HepG2 (cell line): Measurements from ENCODE around the gene SOX8. TPM values are rescaled to one million over a fixed set of nuclear protein-coding genes. Genes with fewer than 3 reads are reported as not detected.
"Not testable (repeated sequence)": the region's sequence is repeated elsewhere in the genome, so short reads cannot be mapped to it uniquely, and the experiment has no call there.

Experiments
- ATAC-seq: fragments of 200-7000 bp; cut with Tn5 transposase; 3 replicates; pipeline ENCODE4 v1.9.1; 2020; ENCODE audit warnings: mild to moderate bottlenecking, moderate library complexity
- BruUV-seq: library from RNA; stranded (reverse); fragments of 400-500 nt; replicated peaks from 2 replicates; lab custom pipeline; 2021; lab: Mats Ljungman, UMichigan
- CTCF ChIA-PET: fragments of 300-600 bp; formaldehyde crosslinking; extraction: SDS; loops from one replicate; lab custom pipeline; 2021; ENCODE audit warnings: low total read pairs, inconsistent platforms, low intra/inter-chr PET ratio; lab: Yijun Ruan, JAX
- POLR2A ChIA-PET: fragments of 350-600 bp; sonication (Branson Sonifier 250); formaldehyde crosslinking; loops from one replicate; lab custom pipeline; 2020; ENCODE audit warnings: antibody characterized with exemption, inconsistent platforms; lab: Yijun Ruan, JAX
- DNase-seq: peaks from one replicate; pipeline ENCODE4 v3.0.0-alpha.2; 2015; ENCODE audit warnings: low spot score
- FAIRE-seq: peaks from 3 replicates; lab custom pipeline; 2011; peaks lifted over from hg19 to GRCh38; lab: Jason Lieb, UNC
- H2AFZ ChIP-seq: one replicate; pipeline ENCODE4 v1.6.1; 2011; ENCODE audit warnings: low read length, inconsistent platforms
- H3K27ac ChIP-seq: fragments of 300-600 bp; 3 replicates; pipeline ENCODE4 v1.8.0; 2011; ENCODE audit warnings: mixed run types, mild to moderate bottlenecking, mixed read lengths, low read length, inconsistent platforms; ENCODE audit not compliant: insufficient read depth; ENCODE audit errors: extremely low read length
- H3K27me3 ChIP-seq, 2 experiments: fragments of 200-600 bp in 1 of 2; 2 replicates in 1 of 2; 3 replicates in 1 of 2; pipeline versions ENCODE4 v1.6.0 to v1.8.0; 2011; ENCODE audit warnings: low read length in 2 of 2, mild to moderate bottlenecking in 2 of 2, moderate library complexity in 2 of 2, inconsistent platforms in 1 of 2; ENCODE audit not compliant: insufficient read depth in 2 of 2, control insufficient read depth in 1 of 2
- H3K36me3 ChIP-seq, 2 experiments: fragments of 200-600 bp in 1 of 2; replicated peaks in 1 of 2; 2 replicates in 1 of 2; 3 replicates in 1 of 2; pipeline versions ENCODE4 v1.5.1 to v1.8.0; 2011; ENCODE audit warnings: low read length in 2 of 2, inconsistent platforms in 1 of 2; ENCODE audit not compliant: insufficient read depth in 2 of 2, control insufficient read depth in 1 of 2
- H3K4me1 ChIP-seq: 2 replicates; pipeline ENCODE4 v1.5.1; 2012; ENCODE audit warnings: low read length, inconsistent platforms; ENCODE audit not compliant: insufficient read depth
- H3K4me2 ChIP-seq: 2 replicates; pipeline ENCODE4 v1.6.0; 2011; ENCODE audit warnings: low read depth, low read length, inconsistent platforms
- H3K4me3 ChIP-seq, 3 experiments: fragments of 200-600 bp in 1 of 3; sonication (generic), shearing (Covaris generic) in 1 of 3; replicated peaks in 1 of 3; 2 replicates each; pipeline ENCODE4 v1.5.1; 2011 to 2016; ENCODE audit warnings: low read length in 3 of 3, inconsistent platforms in 2 of 3, low read depth in 2 of 3, mild to moderate bottlenecking in 2 of 3, control low read depth in 1 of 3, mixed read lengths in 1 of 3; ENCODE audit not compliant: insufficient read depth in 1 of 3
- H3K79me2 ChIP-seq: one replicate; pipeline ENCODE4 v1.6.1; 2011; ENCODE audit warnings: low read length, inconsistent platforms; ENCODE audit not compliant: insufficient read depth
- H3K9ac ChIP-seq: 2 replicates; pipeline ENCODE4 v1.6.0; 2011; ENCODE audit warnings: mild to moderate bottlenecking, low read depth, low read length, inconsistent platforms; ENCODE audit not compliant: insufficient read depth
- H3K9me3 ChIP-seq: 2 replicates; pipeline ENCODE4 v1.5.1; 2012; ENCODE audit warnings: mild to moderate bottlenecking, low read length
- H4K20me1 ChIP-seq: 2 replicates; pipeline ENCODE4 v1.6.0; 2011; ENCODE audit warnings: inconsistent platforms, mild to moderate bottlenecking, low read length, moderate library complexity; ENCODE audit not compliant: insufficient read depth
- EZH2 ChIP-seq: conservative IDR thresholded peaks from 2 replicates; pipeline ENCODE4 v1.6.1; 2012; ENCODE audit warnings: mild to moderate bottlenecking, low read depth, low read length, moderate library complexity
- GPN1 ChIP-seq: sonication (generic); formaldehyde crosslinking; IDR thresholded peaks from 2 replicates; pipeline ENCODE4 v1.5.1; 2020; ENCODE audit warnings: missing genetic modification reagents, borderline replicate concordance
- HES4 ChIP-seq: sonication (generic); formaldehyde crosslinking; IDR thresholded peaks from 2 replicates; pipeline ENCODE4 v1.9.0; 2021; ENCODE audit warnings: mild to moderate bottlenecking, missing genetic modification reagents, borderline replicate concordance
- MEIS2 ChIP-seq: sonication (generic); formaldehyde crosslinking; IDR thresholded peaks from 2 replicates; pipeline ENCODE4 v1.9.0; 2021; ENCODE audit warnings: mild to moderate bottlenecking, missing genetic modification reagents
- SRY ChIP-seq: sonication (generic); formaldehyde crosslinking; IDR thresholded peaks from 2 replicates; pipeline ENCODE4 v1.8.0; 2022; ENCODE audit warnings: mild to moderate bottlenecking, missing genetic modification reagents
- THAP7 ChIP-seq: sonication (generic); formaldehyde crosslinking; IDR thresholded peaks from 2 replicates; pipeline ENCODE4 v1.8.1; 2023; ENCODE audit warnings: mild to moderate bottlenecking, missing genetic modification reagents
- ZBTB1 ChIP-seq: sonication (generic); formaldehyde crosslinking; IDR thresholded peaks from 2 replicates; pipeline ENCODE4 v1.4.0; 2020; ENCODE audit warnings: missing genetic modification reagents, borderline replicate concordance
- ZFP1 ChIP-seq: IDR thresholded peaks from 2 replicates; pipeline ENCODE4 v1.6.1; 2016
- ZMYM2 ChIP-seq: sonication (generic); formaldehyde crosslinking; IDR thresholded peaks from 2 replicates; pipeline ENCODE4 v1.8.0; 2022; ENCODE audit warnings: mild to moderate bottlenecking, missing genetic modification reagents
- ZNF207 ChIP-seq: fragments of 450-650 bp; IDR thresholded peaks from 2 replicates; pipeline ENCODE4 v1.6.1; 2016; ENCODE audit warnings: antibody characterized with exemption, borderline replicate concordance
- ZNF484 ChIP-seq: sonication (generic); formaldehyde crosslinking; IDR thresholded peaks from 2 replicates; pipeline ENCODE4 v1.5.1; 2020; ENCODE audit warnings: mild to moderate bottlenecking, low read depth, missing genetic modification reagents, borderline replicate concordance
- ZNF724P ChIP-seq: sonication (generic); formaldehyde crosslinking; IDR thresholded peaks from 2 replicates; pipeline ENCODE4 v1.8.0; 2022; ENCODE audit warnings: missing genetic modification reagents, borderline replicate concordance
- WGBS: methylation state at CpG from one replicate; pipeline ENCODE4 v1.1.6; 2017; ENCODE audit warnings: low lambda C conversion rate; 5-methylcytosine and 5-hydroxymethylcytosine counted together
- in situ Hi-C: cut with HindIII; loops from 2 replicates; pipeline ENCODE4 v1.10.0; 2017; ENCODE audit warnings: low pct_unique_long_range_greater_than_20kb; ENCODE audit not compliant: extremely low pct_ligation_motif_present
- intact Hi-C: fragments of 100-400 bp; cut with micrococcal nuclease; formaldehyde crosslinking; loops from one replicate; pipeline ENCODE4 v1.10.0; 2022; ENCODE audit not compliant: unreplicated experiment
- polyA plus RNA-seq, 8 experiments: library from polyadenylated mRNA; depleted of rRNA in 3 of 8; stranded (reverse) in 7 of 8; unstranded in 1 of 8; fragments of >200 nt; fragmentation: Illumina TruSeq in 4 of 8; extraction: Trizol in 4 of 8; gene quantifications; 2 replicates each; pipeline versions ENCODE4 v1.2.1 to v1.2.3, GENCODE V29; 2011 to 2016; ENCODE audit warnings: low read depth in 4 of 8, missing spikeins in 1 of 8, mixed read lengths in 1 of 8; ENCODE audit not compliant: insufficient read depth in 1 of 8
- total RNA-seq, 5 experiments: library from RNA; depleted of rRNA; stranded (reverse); fragments of >200 nt; fragmentation: Illumina TruSeq; extraction: Trizol; gene quantifications; 2 replicates each; pipeline ENCODE4 v1.2.3, GENCODE V29; 2016; ENCODE audit warnings: low read depth in 1 of 5
- TF ChIP-seq, protein P1 (sequence below): sonication (generic); formaldehyde crosslinking; IDR thresholded peaks from 2 replicates; pipeline ENCODE4 v1.4.0; 2020; ENCODE audit warnings: mild to moderate bottlenecking, missing genetic modification reagents
- TF ChIP-seq, protein P2 (sequence below): sonication (generic); formaldehyde crosslinking; IDR thresholded peaks from 2 replicates; pipeline ENCODE4 v1.4.0; 2020; ENCODE audit warnings: missing genetic modification reagents

The SOX8 gene
- total and polyA plus RNA-seq, 2 of the 13 experiments (the other 11 are each of a cell fraction or from before 2014, with no cell fraction given) = 0.20 to 0.28 TPM

GRCh38 chr16:1025183-1025809 is 43.7 kb downstream of the SOX8 start:
- WGBS = 20% methylated on average over 19 of the region's 24 CpGs
- H3K4me2 ChIP-seq, CTCF ChIA-PET, intact Hi-C loops, H4K20me1 ChIP-seq, H3K9me3 ChIP-seq, H3K27ac ChIP-seq, POLR2A ChIA-PET, in situ Hi-C loops, H2AFZ ChIP-seq, BruUV-seq, H3K36me3 ChIP-seq, H3K4me3 ChIP-seq, H3K79me2 ChIP-seq, ATAC-seq, H3K9ac ChIP-seq: not testable (repeated sequence)
- FAIRE-seq = peak; percentile 68
- H3K4me1 ChIP-seq = peaks cover 10% of the 10 kb centered on the region
- H3K27me3 ChIP-seq = peaks cover 28 to 93% of the 10 kb centered on the region in 2 experiments
- peak; percentile 84 for TF ChIP-seq EZH2
- peak; percentile 14 for DNase-seq

- CTCF ChIA-PET = no interaction called here
- in situ Hi-C loops (no loop called here), intact Hi-C loops (no loop called here)
- no peak overlapping the region for H3K27ac ChIP-seq
- H3K36me3 ChIP-seq = no peaks in the 10 kb centered on the region
- H3K4me1 ChIP-seq = peaks cover 10% of the 10 kb centered on the region
- no peaks in the 10 kb centered on the region for H4K20me1 ChIP-seq
- H3K4me2 ChIP-seq = no peak overlapping the region
- WGBS = 28% methylated on average over 22 of the region's 35 CpGs
- no peak for ATAC-seq
- FAIRE-seq = no peak
- H3K27me3 ChIP-seq = peaks cover 27 to 95% of the 10 kb centered on the region in 2 experiments
- no peak for DNase-seq
- BruUV-seq = no TSS peak
- H3K9ac ChIP-seq = no peak overlapping the region
- POLR2A ChIA-PET = no interaction called here
- H3K9me3 ChIP-seq = no peaks in the 10 kb centered on the region
- H3K79me2 ChIP-seq = no peaks in the 10 kb centered on the region
- TF ChIP-seq ZNF207 = no peak
- no peak for TF ChIP-seq THAP7 (CRISPR knock-in tag)
- no peak for TF ChIP-seq MEIS2 (CRISPR knock-in tag)
- no peak for TF ChIP-seq GPN1 (CRISPR knock-in tag)
- no peak for TF ChIP-seq ZFP1 (CRISPR knock-in tag)
- no peak for TF ChIP-seq ZNF724P
- TF ChIP-seq ZBTB1 (CRISPR knock-in tag) = no peak
- TF ChIP-seq ZMYM2 (CRISPR knock-in tag) = no peak
- TF ChIP-seq SRY = no peak
- TF ChIP-seq, protein P1, sequence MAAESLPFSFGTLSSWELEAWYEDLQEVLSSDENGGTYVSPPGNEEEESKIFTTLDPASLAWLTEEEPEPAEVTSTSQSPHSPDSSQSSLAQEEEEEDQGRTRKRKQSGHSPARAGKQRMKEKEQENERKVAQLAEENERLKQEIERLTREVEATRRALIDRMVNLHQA (CRISPR knock-in tag) = no peak
- no peak for TF ChIP-seq ZNF484
- TF ChIP-seq, protein P2, sequence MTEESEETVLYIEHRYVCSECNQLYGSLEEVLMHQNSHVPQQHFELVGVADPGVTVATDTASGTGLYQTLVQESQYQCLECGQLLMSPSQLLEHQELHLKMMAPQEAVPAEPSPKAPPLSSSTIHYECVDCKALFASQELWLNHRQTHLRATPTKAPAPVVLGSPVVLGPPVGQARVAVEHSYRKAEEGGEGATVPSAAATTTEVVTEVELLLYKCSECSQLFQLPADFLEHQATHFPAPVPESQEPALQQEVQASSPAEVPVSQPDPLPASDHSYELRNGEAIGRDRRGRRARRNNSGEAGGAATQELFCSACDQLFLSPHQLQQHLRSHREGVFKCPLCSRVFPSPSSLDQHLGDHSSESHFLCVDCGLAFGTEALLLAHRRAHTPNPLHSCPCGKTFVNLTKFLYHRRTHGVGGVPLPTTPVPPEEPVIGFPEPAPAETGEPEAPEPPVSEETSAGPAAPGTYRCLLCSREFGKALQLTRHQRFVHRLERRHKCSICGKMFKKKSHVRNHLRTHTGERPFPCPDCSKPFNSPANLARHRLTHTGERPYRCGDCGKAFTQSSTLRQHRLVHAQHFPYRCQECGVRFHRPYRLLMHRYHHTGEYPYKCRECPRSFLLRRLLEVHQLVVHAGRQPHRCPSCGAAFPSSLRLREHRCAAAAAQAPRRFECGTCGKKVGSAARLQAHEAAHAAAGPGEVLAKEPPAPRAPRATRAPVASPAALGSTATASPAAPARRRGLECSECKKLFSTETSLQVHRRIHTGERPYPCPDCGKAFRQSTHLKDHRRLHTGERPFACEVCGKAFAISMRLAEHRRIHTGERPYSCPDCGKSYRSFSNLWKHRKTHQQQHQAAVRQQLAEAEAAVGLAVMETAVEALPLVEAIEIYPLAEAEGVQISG (CRISPR knock-in tag) = no peak
- TF ChIP-seq HES4 (CRISPR knock-in tag) = no peak
- H2AFZ ChIP-seq = no peak overlapping the region
- H3K4me3 ChIP-seq = no peak overlapping the region
Observed at GRCh38 chr16:1026057-1026783, 44.6 kb downstream of the SOX8 start.
